ENCODE data around the gene CASK.

CASK gene

DNA sequence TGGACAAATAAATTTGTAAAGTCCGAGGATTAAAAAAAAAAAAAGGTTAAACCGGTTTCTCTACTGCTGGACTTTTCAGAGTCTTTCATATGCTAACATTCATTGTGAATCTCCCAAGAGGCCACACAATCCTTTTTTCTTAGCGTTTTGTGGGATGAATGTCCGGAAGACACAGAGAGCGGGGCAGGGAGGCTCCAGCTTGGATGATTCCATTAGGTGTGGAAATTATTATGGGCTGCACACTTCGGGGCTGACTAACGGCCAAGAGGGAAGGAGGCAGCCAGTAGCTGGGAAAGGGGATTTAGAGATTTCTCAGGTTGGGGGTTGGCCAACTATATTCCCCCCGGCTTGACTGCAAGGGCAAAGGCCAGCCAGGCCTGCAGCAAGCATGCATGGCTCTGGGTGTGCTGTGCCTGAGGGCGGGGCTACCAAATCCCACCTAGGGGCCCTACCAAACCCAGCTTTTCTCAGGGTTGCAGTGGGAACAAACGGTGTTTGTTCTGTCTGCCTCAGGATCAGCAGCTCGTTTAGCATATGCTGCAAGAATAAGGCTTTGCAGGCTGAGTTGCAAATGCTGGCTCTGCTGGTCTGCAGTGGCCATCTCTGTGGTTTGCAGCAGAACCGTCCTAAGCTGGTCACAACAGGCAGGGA is 447.6 kb downstream of the CASK start:
- Histone ChIP-seq H3K27me3 (ENCODE audit: control insufficient read depth, insufficient read depth, low read length) (no peaks in the 10 kb centered on the region), H3K36me3 (ENCODE audit: control insufficient read depth, insufficient read depth, low read length) (no peaks in the 10 kb centered on the region), H3K9me3 (ENCODE audit: control insufficient read depth, low read length) (no peaks in the 10 kb centered on the region), H3K27ac (no peak overlapping the region), H2AFZ (no peak overlapping the region), H3K4me3 (ENCODE audit: low read depth, low read length) (no peak overlapping the region), H3K9ac (no peak overlapping the region), H3K4me2 (ENCODE audit: low read length) (no peak overlapping the region), H3K4me1 (no peaks in the 10 kb centered on the region), H3K79me2 (no peaks in the 10 kb centered on the region)
- TF ChIP-seq, protein P1, sequence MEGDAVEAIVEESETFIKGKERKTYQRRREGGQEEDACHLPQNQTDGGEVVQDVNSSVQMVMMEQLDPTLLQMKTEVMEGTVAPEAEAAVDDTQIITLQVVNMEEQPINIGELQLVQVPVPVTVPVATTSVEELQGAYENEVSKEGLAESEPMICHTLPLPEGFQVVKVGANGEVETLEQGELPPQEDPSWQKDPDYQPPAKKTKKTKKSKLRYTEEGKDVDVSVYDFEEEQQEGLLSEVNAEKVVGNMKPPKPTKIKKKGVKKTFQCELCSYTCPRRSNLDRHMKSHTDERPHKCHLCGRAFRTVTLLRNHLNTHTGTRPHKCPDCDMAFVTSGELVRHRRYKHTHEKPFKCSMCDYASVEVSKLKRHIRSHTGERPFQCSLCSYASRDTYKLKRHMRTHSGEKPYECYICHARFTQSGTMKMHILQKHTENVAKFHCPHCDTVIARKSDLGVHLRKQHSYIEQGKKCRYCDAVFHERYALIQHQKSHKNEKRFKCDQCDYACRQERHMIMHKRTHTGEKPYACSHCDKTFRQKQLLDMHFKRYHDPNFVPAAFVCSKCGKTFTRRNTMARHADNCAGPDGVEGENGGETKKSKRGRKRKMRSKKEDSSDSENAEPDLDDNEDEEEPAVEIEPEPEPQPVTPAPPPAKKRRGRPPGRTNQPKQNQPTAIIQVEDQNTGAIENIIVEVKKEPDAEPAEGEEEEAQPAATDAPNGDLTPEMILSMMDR (IDR thresholded peaks at IDR 0.05) = no peak

DNA sequence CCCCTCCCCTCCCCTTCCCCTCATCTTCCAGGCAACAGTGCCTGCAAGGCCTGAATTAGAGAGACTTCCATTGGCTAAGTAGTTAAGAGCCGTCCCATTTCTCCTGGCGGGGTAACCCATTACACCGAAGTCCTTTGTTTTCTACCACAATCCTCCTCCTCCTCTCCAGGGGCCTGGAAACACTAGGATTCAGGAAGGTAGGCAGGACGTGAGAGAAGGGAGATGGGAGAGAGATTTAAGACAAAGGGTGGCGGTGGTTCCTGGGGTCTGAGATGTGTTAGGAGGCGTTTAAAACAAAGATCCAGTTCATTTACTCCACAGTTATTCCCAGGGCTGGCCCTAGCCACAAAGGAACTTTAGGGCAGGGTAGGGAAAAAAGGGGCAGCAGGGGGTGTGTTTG is 448.2 kb downstream of the CASK start:
- TF ChIP-seq, protein P1 (IDR thresholded peaks at IDR 0.05) = no peak
- Histone ChIP-seq H3K4me1 (no peaks in the 10 kb centered on the region), H3K4me3 (ENCODE audit: low read depth, low read length) (no peak overlapping the region), H3K79me2 (no peaks in the 10 kb centered on the region), H3K9ac (no peak overlapping the region), H3K27me3 (ENCODE audit: control insufficient read depth, insufficient read depth, low read length) (no peaks in the 10 kb centered on the region), H2AFZ (no peak overlapping the region), H3K4me2 (ENCODE audit: low read length) (no peak overlapping the region), H3K27ac (no peak overlapping the region), H3K9me3 (ENCODE audit: control insufficient read depth, low read length) (no peaks in the 10 kb centered on the region), H3K36me3 (ENCODE audit: control insufficient read depth, insufficient read depth, low read length) (no peaks in the 10 kb centered on the region)

DNA sequence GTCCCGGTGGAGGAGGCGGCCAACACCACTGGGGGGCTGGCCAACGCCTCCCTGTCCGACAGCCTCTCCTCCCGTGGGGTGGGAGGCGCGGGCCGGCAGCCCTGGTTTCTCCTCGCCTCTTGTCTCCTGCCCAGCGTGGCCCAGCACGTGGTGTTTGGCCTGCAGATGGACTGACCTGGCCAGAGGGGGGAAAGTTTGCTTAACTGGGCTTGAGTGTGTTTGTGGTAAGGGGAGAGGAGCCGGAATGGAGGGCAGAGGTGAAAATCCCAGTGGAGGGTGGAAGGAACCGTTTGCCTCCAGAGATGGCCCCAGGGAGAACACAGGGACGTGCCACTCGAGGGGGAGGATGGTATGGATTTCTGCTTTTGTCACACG is 448.6 kb downstream of the CASK start:
- TF ChIP-seq, protein P1 (IDR thresholded peaks at IDR 0.05) = no peak

DNA sequence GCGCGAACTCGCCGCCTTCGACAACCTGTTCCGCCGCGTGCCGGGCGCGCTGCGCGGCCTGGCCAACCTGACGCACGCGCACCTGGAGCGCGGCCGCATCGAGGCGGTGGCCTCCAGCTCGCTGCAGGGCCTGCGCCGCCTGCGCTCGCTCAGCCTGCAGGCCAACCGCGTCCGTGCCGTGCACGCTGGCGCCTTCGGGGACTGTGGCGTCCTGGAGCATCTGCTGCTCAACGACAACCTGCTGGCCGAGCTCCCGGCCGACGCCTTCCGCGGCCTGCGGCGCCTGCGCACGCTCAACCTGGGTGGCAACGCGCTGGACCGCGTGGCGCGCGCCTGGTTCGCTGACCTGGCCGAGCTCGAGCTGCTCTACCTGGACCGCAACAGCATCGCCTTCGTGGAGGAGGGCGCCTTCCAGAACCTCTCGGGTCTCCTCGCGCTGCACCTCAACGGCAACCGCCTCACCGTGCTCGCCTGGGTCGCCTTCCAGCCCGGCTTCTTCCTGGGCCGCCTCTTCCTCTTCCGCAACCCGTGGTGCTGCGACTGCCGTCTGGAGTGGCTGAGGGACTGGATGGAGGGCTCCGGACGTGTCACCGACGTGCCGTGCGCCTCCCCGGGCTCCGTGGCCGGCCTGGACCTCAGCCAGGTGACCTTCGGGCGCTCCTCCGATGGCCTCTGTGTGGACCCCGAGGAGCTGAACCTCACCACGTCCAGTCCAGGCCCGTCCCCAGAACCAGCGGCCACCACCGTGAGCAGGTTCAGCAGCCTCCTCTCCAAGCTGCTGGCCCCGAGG is 449.2 kb downstream of the CASK start:
- no peaks in the 10 kb centered on the region for H3K36me3 ChIP-seq (ENCODE audit: control insufficient read depth, insufficient read depth, low read length)
- no peak overlapping the region for H3K4me3 ChIP-seq (ENCODE audit: low read depth, low read length)
- H3K27ac ChIP-seq = no peak overlapping the region
- no peaks in the 10 kb centered on the region for H3K9me3 ChIP-seq (ENCODE audit: control insufficient read depth, low read length)
- TF ChIP-seq, protein P1 (IDR thresholded peaks at IDR 0.05) = no peak
- H3K27me3 ChIP-seq (ENCODE audit: control insufficient read depth, insufficient read depth, low read length) = no peaks in the 10 kb centered on the region
- H3K4me2 ChIP-seq (ENCODE audit: low read length) = no peak overlapping the region
- peaks cover under 1% of the 10 kb centered on the region for H3K4me1 ChIP-seq
- no peak overlapping the region for H2AFZ ChIP-seq
- no peak overlapping the region for H3K9ac ChIP-seq
- H3K79me2 ChIP-seq = no peaks in the 10 kb centered on the region

More for the DNA sequence above, 448.6 kb downstream of the CASK start:
- Histone ChIP-seq H3K4me3 (ENCODE audit: low read depth, low read length) (no peak overlapping the region), H3K27me3 (ENCODE audit: control insufficient read depth, insufficient read depth, low read length) (no peaks in the 10 kb centered on the region), H3K4me1 (no peaks in the 10 kb centered on the region), H3K36me3 (ENCODE audit: control insufficient read depth, insufficient read depth, low read length) (no peaks in the 10 kb centered on the region), H3K4me2 (ENCODE audit: low read length) (no peak overlapping the region), H3K27ac (no peak overlapping the region), H3K9me3 (ENCODE audit: control insufficient read depth, low read length) (no peaks in the 10 kb centered on the region), H3K79me2 (no peaks in the 10 kb centered on the region), H3K9ac (no peak overlapping the region), H2AFZ (no peak overlapping the region)

Data from parathyroid adenoma (tissue), 2 donors.